ENCODE results near the gene VWA3B. TPM values are rescaled to one million over a fixed set of nuclear protein-coding genes. Genes with fewer than 3 reads are reported as not detected.

The VWA3B gene
- total RNA-seq, 4 donors from 2014 or later, result not detected

DNA sequence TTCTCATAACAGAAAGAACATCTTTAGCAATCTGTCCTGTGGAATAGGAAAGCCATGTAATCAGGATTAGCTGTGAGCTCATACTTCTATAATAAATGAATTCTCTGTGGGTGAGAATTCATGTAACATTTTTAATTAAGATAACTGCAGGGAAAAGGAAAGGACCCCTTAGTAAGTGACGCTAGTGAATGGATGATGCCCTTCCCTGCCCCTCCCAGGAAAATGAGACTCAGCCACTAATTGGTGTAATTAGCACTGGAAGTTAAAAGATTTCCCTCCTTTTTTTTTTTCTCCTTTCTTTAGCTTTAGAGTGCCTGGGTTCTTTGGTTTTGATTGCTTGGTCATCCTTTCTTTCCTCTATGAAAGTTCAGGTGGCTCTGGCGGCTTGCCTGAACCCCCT, 90.3 kb downstream of the VWA3B start:
- H3K27ac ChIP-seq, result no peak overlapping the region
- H3K9me3 ChIP-seq, result no peaks in the 10 kb centered on the region
- H3K4me1 ChIP-seq, result no peaks in the 10 kb centered on the region
- no peak for DNase-seq
- peaks cover 0 to 31% (median 0%) of the 10 kb centered on the region in 4 donors for H3K27me3 ChIP-seq
- intact Hi-C loops (cut with DNase I), result no loop called here
- no peak for TF ChIP-seq POLR2A (IDR thresholded peaks at IDR 0.05)
- TF ChIP-seq, protein P1, sequence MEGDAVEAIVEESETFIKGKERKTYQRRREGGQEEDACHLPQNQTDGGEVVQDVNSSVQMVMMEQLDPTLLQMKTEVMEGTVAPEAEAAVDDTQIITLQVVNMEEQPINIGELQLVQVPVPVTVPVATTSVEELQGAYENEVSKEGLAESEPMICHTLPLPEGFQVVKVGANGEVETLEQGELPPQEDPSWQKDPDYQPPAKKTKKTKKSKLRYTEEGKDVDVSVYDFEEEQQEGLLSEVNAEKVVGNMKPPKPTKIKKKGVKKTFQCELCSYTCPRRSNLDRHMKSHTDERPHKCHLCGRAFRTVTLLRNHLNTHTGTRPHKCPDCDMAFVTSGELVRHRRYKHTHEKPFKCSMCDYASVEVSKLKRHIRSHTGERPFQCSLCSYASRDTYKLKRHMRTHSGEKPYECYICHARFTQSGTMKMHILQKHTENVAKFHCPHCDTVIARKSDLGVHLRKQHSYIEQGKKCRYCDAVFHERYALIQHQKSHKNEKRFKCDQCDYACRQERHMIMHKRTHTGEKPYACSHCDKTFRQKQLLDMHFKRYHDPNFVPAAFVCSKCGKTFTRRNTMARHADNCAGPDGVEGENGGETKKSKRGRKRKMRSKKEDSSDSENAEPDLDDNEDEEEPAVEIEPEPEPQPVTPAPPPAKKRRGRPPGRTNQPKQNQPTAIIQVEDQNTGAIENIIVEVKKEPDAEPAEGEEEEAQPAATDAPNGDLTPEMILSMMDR (IDR thresholded peaks at IDR 0.05), result no peak
- WGBS, 2 donors, result 40 to 52% methylated on average over 2 of the region's 2 CpGs
- H3K36me3 ChIP-seq, result no peaks in the 10 kb centered on the region
- no peak overlapping the region for H3K4me3 ChIP-seq

DNA sequence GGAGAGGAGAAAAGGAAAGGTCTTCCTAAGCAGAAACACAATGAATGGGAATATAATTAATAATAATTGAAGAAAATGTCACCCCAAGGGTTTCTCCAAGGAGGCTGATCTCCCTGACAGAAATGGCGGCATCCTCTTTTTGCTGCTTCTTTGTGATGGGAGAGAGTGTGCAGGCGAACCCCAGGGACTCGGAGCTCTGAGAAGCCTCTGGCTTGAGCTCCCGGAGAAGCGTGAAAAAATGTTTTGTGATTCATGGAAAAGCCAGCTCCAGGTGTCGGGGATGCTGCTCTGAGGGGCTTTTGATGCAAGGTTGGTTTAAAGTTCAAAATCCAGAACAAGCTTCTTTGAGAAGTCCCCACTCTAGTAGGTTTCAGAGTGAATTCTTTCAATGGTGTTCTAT, 91.0 kb downstream of the VWA3B start:
- Histone ChIP-seq H3K4me3 (no peak overlapping the region), H3K4me1 (no peaks in the 10 kb centered on the region), H3K9me3 (no peaks in the 10 kb centered on the region), H3K27ac (no peak overlapping the region), H3K27me3 (peaks cover 0 to 31% (median 0%) of the 10 kb centered on the region in 4 donors), H3K36me3 (no peaks in the 10 kb centered on the region)
- no peak for TF ChIP-seq POLR2A (IDR thresholded peaks at IDR 0.05)
- TF ChIP-seq, protein P1 (IDR thresholded peaks at IDR 0.05), result no peak
- intact Hi-C loops (cut with DNase I), result no loop called here
- DNase-seq, result no peak
- WGBS, 2 donors, result 78 to 84% methylated on average over 5 to 6 of the region's 6 CpGs

GRCh38 chr2:98180456-98180855, 93.5 kb downstream of the VWA3B start:
- H3K4me3 ChIP-seq, result no peak overlapping the region
- H3K27ac ChIP-seq, result no peak overlapping the region
- peaks cover 0 to 31% (median 0%) of the 10 kb centered on the region in 4 donors for H3K27me3 ChIP-seq
- 73 to 88% methylated on average over 1 to 2 of the region's 2 CpGs for WGBS, 2 donors
- no peak for DNase-seq
- H3K9me3 ChIP-seq, result no peaks in the 10 kb centered on the region
- intact Hi-C loops (cut with DNase I), result no loop called here
- TF ChIP-seq, protein P1 (IDR thresholded peaks at IDR 0.05), result no peak
- TF ChIP-seq POLR2A (IDR thresholded peaks at IDR 0.05), result no peak
- H3K4me1 ChIP-seq, result no peaks in the 10 kb centered on the region
- no peaks in the 10 kb centered on the region for H3K36me3 ChIP-seq

- Histone ChIP-seq H3K4me3 (no peak overlapping the region), H3K9me3 (no peaks in the 10 kb centered on the region), H3K27ac (no peak overlapping the region), H3K36me3 (no peaks in the 10 kb centered on the region), H3K4me1 (no peaks in the 10 kb centered on the region), H3K27me3 (peaks cover 0 to 26% (median 0%) of the 10 kb centered on the region in 4 donors)
- no peak for DNase-seq
- intact Hi-C loops (cut with DNase I), result no loop called here
- TF ChIP-seq, protein P1 (IDR thresholded peaks at IDR 0.05), result no peak
- TF ChIP-seq POLR2A (IDR thresholded peaks at IDR 0.05), result no peak
- WGBS, 2 donors, result 93 to 100% methylated on average over 3 of the region's 3 CpGs
Observed at GRCh38 chr2:98181346-98181745, 94.4 kb downstream of the VWA3B start.

DNA sequence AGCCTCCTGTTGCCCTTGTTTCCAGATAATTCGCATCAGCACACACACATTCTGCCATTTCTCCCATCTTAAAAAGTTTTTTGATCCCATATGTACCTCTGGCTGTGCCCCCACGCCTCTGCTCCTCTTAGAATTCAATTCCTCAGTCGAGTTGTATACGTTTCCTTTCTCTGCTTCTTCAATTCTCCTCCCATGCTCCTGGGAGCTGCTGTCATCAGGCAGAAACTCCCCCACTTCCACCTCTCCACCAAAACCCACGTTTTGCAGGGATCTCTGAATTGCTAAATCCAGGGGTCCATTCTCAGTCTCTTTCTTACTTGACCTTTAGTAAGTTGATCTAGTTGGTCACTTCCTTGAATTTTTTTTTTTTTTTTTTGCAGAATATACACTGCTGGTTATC, 98.8 kb downstream of the VWA3B start:
- no peak overlapping the region for H3K4me3 ChIP-seq
- intact Hi-C loops (cut with DNase I), result no loop called here
- no peaks in the 10 kb centered on the region for H3K27me3 ChIP-seq
- no peaks in the 10 kb centered on the region for H3K36me3 ChIP-seq
- TF ChIP-seq, protein P1 (IDR thresholded peaks at IDR 0.05), result no peak
- no peak for TF ChIP-seq POLR2A (IDR thresholded peaks at IDR 0.05)
- H3K4me1 ChIP-seq, result no peaks in the 10 kb centered on the region
- H3K9me3 ChIP-seq, result no peaks in the 10 kb centered on the region
- DNase-seq, result no peak
- H3K27ac ChIP-seq, result no peak overlapping the region
- WGBS, 2 donors, result 73% methylated on average over 5 of the region's 5 CpGs

Data from esophagus squamous epithelium (tissue), 5 donors.